Effector memory CD4-positive, alpha-beta T cell (primary cell): ENCODE results near the gene KLF15.

ENCODE experiments used
- DNase-seq, 3 donors: peaks; one replicate each; pipeline ENCODE4 v3.0.0-alpha.2; 2020
- H3K27ac ChIP-seq: 2 replicates; pipeline ENCODE4 v1.7.0; 2013; ENCODE audit warnings: mild to moderate bottlenecking, low read length, moderate library complexity; ENCODE audit not compliant: insufficient read depth, poor library complexity, severe bottlenecking
- H3K27me3 ChIP-seq: replicated peaks from 2 replicates; pipeline ENCODE4 v1.7.0; 2013; ENCODE audit warnings: mild to moderate bottlenecking, low read length; ENCODE audit not compliant: insufficient read depth, control insufficient read depth, poor library complexity, severe bottlenecking
- H3K36me3 ChIP-seq: 2 replicates; pipeline ENCODE4 v1.7.0; 2013; ENCODE audit warnings: mild to moderate bottlenecking, low read length, moderate library complexity; ENCODE audit not compliant: control insufficient read depth, insufficient read depth
- H3K4me1 ChIP-seq: 2 replicates; pipeline ENCODE4 v1.7.0; 2013; ENCODE audit warnings: low read length, mild to moderate bottlenecking; ENCODE audit not compliant: control insufficient read depth, insufficient read depth, poor library complexity, severe bottlenecking
- H3K4me3 ChIP-seq: 2 replicates; pipeline ENCODE4 v1.7.0; 2013; ENCODE audit warnings: low read length, low read depth, mild to moderate bottlenecking; ENCODE audit not compliant: insufficient read depth, poor library complexity, severe bottlenecking
- H3K9me3 ChIP-seq: 2 replicates; pipeline ENCODE4 v1.7.0; 2013; ENCODE audit warnings: mild to moderate bottlenecking, low read length, moderate library complexity; ENCODE audit not compliant: control insufficient read depth

Gene KLF15

DNA sequence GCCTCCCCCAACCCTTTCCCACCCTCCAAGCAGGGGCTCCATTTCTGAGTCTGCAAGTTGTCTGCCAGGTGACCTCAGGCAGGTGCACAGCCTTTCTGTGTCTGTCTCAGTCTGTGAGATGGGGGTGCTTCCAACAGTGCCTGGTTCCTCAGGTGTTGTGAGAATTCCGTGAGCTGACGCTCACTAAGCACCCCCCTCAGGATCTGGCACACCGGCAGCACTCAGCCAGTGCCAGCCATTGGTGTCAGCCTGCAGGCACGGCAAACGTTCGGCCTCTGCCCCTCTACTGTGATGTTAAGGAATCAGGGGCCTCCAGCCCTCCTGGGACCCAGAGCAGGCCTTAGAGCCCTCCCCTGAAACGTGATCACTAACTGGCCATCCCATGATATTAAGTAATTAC, 2.4 kb downstream of the KLF15 start:
- H3K27me3 ChIP-seq = peaks cover 18% of the 10 kb centered on the region
- H3K4me1 ChIP-seq = peaks cover 13% of the 10 kb centered on the region
- no peak for DNase-seq
- H3K9me3 ChIP-seq = no peaks in the 10 kb centered on the region
- H3K27ac ChIP-seq = no peak overlapping the region
- no peak overlapping the region for H3K4me3 ChIP-seq
- H3K36me3 ChIP-seq = no peaks in the 10 kb centered on the region

DNA sequence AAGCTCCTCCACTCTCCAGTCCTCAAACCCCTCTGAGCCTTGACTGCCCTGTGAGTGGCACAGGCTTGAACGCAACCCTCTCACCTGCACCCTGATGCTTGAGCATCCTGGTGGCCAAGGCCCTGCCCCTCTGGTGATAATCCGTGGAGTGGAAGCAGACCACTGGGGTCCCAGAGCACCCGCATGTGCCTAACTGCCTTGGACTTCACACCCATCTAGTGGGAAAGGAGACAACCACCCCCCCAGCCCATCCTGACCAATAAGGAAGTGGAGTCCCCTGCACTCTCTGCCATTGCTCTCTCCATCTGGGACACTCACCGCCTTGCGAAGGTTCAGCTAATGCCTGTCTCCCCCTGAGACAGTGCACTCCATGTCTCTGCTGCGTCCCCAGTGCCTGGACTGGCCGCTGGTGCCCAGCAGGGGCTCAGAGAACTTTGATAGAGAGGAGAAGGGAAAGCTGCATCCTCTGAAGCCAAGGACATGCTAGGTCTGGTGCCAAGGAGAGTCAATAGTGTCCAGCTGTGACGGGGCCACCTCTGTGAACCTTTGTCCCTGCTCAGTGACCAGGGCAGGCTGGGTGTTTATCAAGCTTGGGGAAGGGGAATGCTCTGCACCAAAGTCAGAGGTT, 3.4 kb downstream of the KLF15 start:
- DNase-seq = no peak
- peaks cover 18% of the 10 kb centered on the region for H3K27me3 ChIP-seq
- peaks cover 13% of the 10 kb centered on the region for H3K4me1 ChIP-seq
- H3K36me3 ChIP-seq = no peaks in the 10 kb centered on the region
- no peaks in the 10 kb centered on the region for H3K9me3 ChIP-seq
- no peak overlapping the region for H3K4me3 ChIP-seq
- no peak overlapping the region for H3K27ac ChIP-seq

DNA sequence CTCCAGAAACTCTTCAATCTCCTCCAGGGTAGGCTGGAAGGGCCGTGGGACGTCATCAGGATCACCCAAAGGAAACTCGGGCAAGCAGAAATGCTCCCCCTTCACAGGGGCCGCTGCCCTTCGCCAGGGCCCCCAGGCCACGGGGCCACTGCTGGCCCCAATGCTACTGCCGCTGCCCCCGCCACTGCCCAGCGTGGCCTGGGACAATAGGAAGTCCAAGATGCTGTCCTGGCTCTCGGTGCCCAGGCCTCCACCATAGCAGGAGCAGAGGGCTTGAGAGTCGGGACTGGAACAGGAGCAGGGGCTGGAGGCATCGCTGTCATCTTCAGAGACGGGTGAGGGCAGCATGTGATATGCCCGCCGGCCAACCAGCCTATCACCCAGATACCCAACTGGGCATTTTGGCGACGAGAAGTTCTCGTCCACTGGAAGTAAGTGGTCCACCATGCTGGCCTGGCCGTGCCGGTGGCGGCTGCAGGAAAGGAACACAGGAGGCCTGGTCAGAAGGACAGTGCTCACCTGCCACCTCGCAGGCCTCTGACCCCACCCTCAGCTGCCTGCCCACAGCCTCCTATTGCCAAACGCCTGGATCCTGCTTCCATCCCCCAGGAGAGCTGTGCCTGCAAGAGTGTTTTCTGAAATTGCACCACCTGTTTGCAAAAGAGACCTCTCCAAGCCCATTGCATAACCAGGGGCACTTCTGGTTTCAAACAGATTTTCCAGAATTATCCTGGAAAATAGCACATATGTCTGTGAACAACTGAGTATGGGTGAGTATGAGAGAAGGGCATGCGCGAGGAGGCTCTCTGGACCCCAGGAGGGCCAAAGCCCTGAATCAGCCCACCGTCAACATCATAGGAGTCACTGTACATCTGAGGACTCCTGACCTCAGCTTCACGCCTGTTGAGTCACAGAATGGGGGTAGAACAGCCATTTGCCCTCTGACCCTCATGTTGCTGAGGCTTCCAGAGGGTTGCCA, 4.4 kb downstream of the KLF15 start:
- no peak overlapping the region for H3K27ac ChIP-seq
- peaks cover 10% of the 10 kb centered on the region for H3K4me1 ChIP-seq
- DNase-seq = no peak
- H3K36me3 ChIP-seq = no peaks in the 10 kb centered on the region
- H3K4me3 ChIP-seq = no peak overlapping the region
- H3K9me3 ChIP-seq = no peaks in the 10 kb centered on the region
- H3K27me3 ChIP-seq = peaks cover 18% of the 10 kb centered on the region

DNA sequence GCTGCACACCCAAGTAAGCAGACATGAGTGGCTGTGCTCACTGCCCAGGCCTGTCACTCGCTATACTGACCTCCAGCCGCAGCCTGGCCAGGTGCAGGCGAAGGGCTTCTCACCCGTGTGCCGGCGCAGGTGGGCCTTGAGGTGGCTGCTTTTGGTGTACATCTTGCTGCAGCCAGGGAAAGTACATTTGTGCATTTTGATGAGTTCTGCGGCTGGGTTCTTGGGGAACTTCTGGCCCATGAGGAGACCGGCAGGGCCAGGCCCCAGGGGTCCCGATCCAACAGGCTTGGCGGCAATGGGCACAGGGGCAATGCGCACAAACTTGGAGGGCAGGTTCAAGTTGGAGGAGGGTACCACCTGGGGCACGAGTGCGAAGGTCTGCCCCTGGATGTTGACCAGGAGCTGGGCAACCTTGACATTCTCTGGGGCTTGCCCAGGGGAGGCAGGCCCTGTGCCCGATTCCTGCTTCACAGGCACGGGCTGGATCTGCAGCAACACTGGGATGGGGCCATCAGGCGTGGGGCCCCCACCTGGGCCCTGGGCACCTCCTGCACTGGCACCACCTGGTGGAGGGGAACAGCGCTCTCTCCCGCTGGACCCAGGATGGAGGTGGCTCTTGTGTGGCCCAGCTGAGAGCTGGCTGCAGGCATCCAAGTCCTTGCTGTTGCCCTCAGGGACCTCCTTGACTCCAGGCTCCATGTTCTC, 5.3 kb downstream of the KLF15 start:
- no peaks in the 10 kb centered on the region for H3K9me3 ChIP-seq
- H3K27me3 ChIP-seq = peaks cover 18% of the 10 kb centered on the region
- no peak overlapping the region for H3K27ac ChIP-seq
- H3K36me3 ChIP-seq = no peaks in the 10 kb centered on the region
- no peak for DNase-seq
- peaks cover 10% of the 10 kb centered on the region for H3K4me1 ChIP-seq
- no peak overlapping the region for H3K4me3 ChIP-seq

DNA sequence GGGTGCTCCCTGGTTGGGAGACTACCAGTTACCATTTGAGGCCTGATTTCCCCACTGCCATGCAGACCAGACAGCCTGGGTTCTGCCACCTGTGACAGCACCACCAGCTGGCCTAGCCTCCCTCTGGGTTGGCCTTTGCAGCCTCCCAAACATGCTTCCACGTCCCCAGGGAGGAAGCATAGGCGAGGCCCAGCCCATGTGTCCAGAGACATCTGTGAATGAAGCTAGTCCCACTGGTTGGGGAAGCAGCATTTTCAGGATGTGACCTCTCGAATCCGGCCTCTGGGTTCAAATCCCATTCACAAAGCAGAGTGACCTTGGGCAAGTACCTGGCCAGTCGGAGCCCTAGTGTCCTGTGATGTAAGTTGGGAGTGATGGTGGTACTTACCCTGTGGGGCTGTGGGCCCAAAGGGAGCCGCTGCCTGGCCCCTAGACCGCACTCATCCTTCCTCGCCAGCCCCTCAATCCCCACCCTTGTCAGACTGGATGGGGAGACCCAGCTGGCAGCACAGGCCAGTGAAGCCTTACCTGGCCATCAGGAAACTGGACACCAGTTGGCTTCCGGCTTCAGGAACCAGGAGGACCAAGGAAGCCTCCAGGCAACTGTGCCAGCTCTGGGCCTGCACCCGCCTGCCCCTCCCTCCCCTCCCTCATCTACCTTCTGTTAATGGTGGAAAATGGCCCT, 6.0 kb downstream of the KLF15 start:
- H3K27ac ChIP-seq = no peak overlapping the region
- no peaks in the 10 kb centered on the region for H3K9me3 ChIP-seq
- no peak for DNase-seq
- no peaks in the 10 kb centered on the region for H3K36me3 ChIP-seq
- peaks cover 11% of the 10 kb centered on the region for H3K27me3 ChIP-seq
- no peak overlapping the region for H3K4me3 ChIP-seq
- H3K4me1 ChIP-seq = peaks cover 7% of the 10 kb centered on the region

DNA sequence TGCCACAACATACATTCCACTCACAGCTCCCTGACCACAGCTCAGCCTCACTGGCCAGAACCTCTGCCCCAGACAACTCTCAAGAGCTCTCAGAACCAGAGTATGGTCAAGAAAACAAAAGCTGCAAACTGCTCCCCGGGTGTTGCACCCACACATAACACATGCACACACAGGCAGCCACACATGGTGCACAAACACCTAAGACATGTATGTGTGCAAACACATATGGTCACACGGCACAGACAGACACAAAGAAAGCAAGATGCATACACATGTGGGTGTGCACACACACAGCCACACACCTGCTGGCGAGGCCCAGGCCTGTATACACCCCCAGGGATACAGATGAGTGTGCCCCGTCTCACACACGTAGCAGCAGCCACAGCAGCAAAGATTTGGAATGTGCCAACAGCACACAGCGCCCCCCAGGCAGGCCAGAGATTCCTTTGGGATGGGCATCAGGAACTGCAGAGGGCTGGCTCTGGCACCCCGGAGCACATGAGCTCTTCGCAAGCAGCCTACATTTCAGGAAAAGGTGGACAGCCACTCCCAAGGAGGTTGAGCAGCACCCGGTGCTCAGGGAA, 6.6 kb downstream of the KLF15 start:
- H3K27me3 ChIP-seq = peaks cover 5% of the 10 kb centered on the region

DNA sequence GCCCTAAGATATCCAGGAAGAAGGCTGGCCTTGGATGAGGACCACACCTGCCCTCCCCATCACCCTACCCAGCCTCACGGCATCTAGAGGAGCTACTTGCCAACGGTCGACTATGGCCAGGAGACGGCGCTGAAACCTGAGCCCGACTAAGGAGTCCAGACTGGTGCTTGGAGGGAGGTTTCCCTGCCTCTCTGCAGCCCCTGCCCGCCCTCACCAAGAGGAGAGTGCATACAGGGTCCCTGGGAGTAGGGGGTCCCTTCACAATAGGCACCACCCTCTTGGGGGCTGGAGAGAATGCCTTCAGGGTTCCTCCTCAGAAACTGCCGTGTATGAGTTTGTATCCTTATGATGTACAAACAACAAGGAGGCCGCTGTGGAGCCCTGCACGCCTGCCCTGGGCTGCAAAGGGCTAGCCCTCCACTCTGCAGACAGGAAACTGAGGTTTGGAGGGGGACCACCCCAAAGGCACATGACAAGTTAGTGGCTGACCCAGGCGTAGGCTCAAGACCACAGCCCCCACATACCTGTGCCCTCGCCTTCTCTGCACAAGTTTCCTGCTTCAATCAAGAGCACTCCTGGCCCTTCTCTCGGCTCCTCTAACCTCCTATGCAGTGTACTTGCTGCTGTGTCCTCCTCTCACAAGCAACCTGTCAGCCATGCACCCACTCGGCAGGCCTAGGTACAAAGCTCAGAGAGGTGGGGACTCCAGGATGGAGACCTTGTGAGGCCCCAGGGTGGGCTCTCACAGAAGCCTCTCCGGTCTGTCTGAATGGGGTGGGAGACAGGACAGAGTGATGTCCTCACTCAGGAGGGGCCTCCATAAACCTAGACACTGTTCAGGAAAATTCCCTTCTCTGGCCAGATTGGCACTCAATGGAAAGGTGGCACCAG, 7.4 kb downstream of the KLF15 start:
- Histone ChIP-seq H3K4me1 (no peaks in the 10 kb centered on the region), H3K27me3 (no peaks in the 10 kb centered on the region), H3K9me3 (no peaks in the 10 kb centered on the region), H3K4me3 (no peak overlapping the region), H3K36me3 (no peaks in the 10 kb centered on the region), H3K27ac (no peak overlapping the region)
- no peak for DNase-seq

More for the DNA sequence above, 6.6 kb downstream of the KLF15 start:
- peaks cover 1% of the 10 kb centered on the region for H3K4me1 ChIP-seq
- H3K27ac ChIP-seq = no peak overlapping the region
- H3K9me3 ChIP-seq = no peaks in the 10 kb centered on the region
- H3K4me3 ChIP-seq = no peak overlapping the region
- DNase-seq = no peak
- no peaks in the 10 kb centered on the region for H3K36me3 ChIP-seq

DNA sequence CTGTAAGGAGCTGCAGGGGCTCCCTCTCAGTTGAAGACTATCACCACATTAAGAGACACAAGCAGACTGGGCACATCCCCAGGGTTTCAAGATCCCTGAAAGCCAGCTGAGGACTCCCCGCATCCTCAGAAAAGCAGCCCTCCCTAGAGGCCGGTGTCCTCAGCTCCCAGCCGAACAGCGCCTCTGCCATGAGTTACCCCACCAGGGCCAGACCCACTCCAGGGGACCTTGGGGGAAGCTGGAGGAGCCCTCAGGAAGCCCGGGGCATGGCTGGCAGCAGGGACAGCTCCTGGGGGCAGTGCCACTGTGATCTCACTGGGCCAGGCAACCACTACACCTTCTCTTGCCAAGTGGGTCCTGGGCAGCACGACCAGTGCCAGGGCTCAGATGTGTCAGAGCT, 8.1 kb downstream of the KLF15 start:
- Histone ChIP-seq H3K27ac (no peak overlapping the region), H3K36me3 (no peaks in the 10 kb centered on the region), H3K9me3 (no peaks in the 10 kb centered on the region), H3K4me1 (no peaks in the 10 kb centered on the region), H3K4me3 (no peak overlapping the region), H3K27me3 (no peaks in the 10 kb centered on the region)
- DNase-seq = no peak
